Measurements from ENCODE around the gene HAUS8. TPM values are rescaled to one million over a fixed set of nuclear protein-coding genes. Genes with fewer than 3 reads are reported as not detected.

The HAUS8 gene
- total RNA-seq, 1 experiment from 2014 or later, result 19.1 TPM

GRCh38 chr19:17023805-17024204 lies 51.4 kb downstream of the HAUS8 start:
- Histone ChIP-seq H2AFZ (ENCODE audit: low read length) (no peak overlapping the region), H3K27ac (ENCODE audit: low read length) (no peak overlapping the region), H3K9me3 (ENCODE audit: low read length) (no peaks in the 10 kb centered on the region), H3F3A (ENCODE audit: low read length, unreplicated experiment) (no peaks in the 10 kb centered on the region), H3K4me3 (ENCODE audit: low read length) (no peak overlapping the region), H3K27me3 (ENCODE audit: low read length) (peaks cover 10% of the 10 kb centered on the region), H3K9ac (ENCODE audit: low read length) (no peak overlapping the region), H3K4me2 (ENCODE audit: low read length) (no peak overlapping the region), H3K79me2 (ENCODE audit: low read length) (no peaks in the 10 kb centered on the region), H3K36me3 (ENCODE audit: low read depth, low read length) (no peaks in the 10 kb centered on the region), H3K9me2 (replicated peaks; ENCODE audit: low read length) (no peaks in the 10 kb centered on the region), H4K20me1 (ENCODE audit: low read length) (no peaks in the 10 kb centered on the region), H3K4me1 (ENCODE audit: insufficient read depth, low read length) (peaks cover 21% of the 10 kb centered on the region)
- CTCF ChIA-PET, result no interaction called here
- TF ChIP-seq CTCF (conservative IDR thresholded peaks at IDR 0.05; ENCODE audit: low read depth, low read length), result no peak
- no peak for TF ChIP-seq EZH2 (IDR thresholded peaks at IDR 0.05; ENCODE audit: low read length, unreplicated experiment)
- TF ChIP-seq EZH2phosphoT487 (IDR thresholded peaks at IDR 0.05; ENCODE audit: borderline replicate concordance, low read length), result no peak
- ATAC-seq (no peak), DNase-seq (no peak)
- intact Hi-C loops (cut with micrococcal nuclease), result no loop called here
- POLR2A ChIA-PET (ENCODE audit: unreplicated experiment), result no interaction called here
- no TSS peak for BruUV-seq (replicated peaks)

DNA sequence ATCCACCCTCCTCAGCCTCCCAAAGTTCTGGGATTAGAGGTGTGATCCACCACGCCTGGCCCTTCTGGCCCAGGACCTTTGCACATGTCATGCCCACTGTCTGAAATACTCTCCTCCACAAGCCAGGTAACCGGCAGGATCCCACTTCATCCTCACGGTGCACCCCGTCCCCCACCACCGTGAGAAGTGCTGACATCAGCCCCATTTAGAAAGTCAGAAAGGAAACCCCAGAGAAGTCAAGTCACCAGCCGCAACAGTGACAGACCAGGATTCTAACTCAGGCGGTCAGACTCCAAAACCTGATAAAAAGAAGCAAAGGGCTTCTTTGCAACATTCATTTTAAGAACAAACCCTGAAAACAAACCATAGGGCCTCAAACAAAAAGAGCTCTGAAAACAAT lies 52.5 kb downstream of the HAUS8 start:
- CTCF ChIA-PET, result no interaction called here
- H3K9me3 ChIP-seq (ENCODE audit: low read length), result no peaks in the 10 kb centered on the region
- intact Hi-C loops (cut with micrococcal nuclease), result no loop called here
- ATAC-seq (no peak), DNase-seq (no peak)
- H3K4me1 ChIP-seq (ENCODE audit: insufficient read depth, low read length), result peaks cover 21% of the 10 kb centered on the region
- H3K79me2 ChIP-seq (ENCODE audit: low read length), result no peaks in the 10 kb centered on the region
- POLR2A ChIA-PET (ENCODE audit: unreplicated experiment), result no interaction called here
- H2AFZ ChIP-seq (ENCODE audit: low read length), result no peak overlapping the region
- no peaks in the 10 kb centered on the region for H3K9me2 ChIP-seq (replicated peaks; ENCODE audit: low read length)
- H3K27me3 ChIP-seq (ENCODE audit: low read length), result peaks cover 10% of the 10 kb centered on the region; the same call in 1 of the 2 replicates
- no TSS peak for BruUV-seq (replicated peaks)
- H3K27ac ChIP-seq (ENCODE audit: low read length), result no peak overlapping the region
- H3K4me3 ChIP-seq (ENCODE audit: low read length), result no peak overlapping the region
- H4K20me1 ChIP-seq (ENCODE audit: low read length), result no peaks in the 10 kb centered on the region
- peak overlapping the region; percentile 20; the same call in 1 of the 2 replicates for H3K4me2 ChIP-seq (ENCODE audit: low read length)
- H3K9ac ChIP-seq (ENCODE audit: low read length), result no peak overlapping the region
- H3K36me3 ChIP-seq (ENCODE audit: low read depth, low read length), result no peaks in the 10 kb centered on the region
- TF ChIP-seq CTCF (conservative IDR thresholded peaks at IDR 0.05; ENCODE audit: low read depth, low read length), result no peak
- TF ChIP-seq EZH2 (IDR thresholded peaks at IDR 0.05; ENCODE audit: low read length, unreplicated experiment), result no peak
- TF ChIP-seq EZH2phosphoT487 (IDR thresholded peaks at IDR 0.05; ENCODE audit: borderline replicate concordance, low read length), result no peak
- H3F3A ChIP-seq (ENCODE audit: low read length, unreplicated experiment), result no peaks in the 10 kb centered on the region

DNA sequence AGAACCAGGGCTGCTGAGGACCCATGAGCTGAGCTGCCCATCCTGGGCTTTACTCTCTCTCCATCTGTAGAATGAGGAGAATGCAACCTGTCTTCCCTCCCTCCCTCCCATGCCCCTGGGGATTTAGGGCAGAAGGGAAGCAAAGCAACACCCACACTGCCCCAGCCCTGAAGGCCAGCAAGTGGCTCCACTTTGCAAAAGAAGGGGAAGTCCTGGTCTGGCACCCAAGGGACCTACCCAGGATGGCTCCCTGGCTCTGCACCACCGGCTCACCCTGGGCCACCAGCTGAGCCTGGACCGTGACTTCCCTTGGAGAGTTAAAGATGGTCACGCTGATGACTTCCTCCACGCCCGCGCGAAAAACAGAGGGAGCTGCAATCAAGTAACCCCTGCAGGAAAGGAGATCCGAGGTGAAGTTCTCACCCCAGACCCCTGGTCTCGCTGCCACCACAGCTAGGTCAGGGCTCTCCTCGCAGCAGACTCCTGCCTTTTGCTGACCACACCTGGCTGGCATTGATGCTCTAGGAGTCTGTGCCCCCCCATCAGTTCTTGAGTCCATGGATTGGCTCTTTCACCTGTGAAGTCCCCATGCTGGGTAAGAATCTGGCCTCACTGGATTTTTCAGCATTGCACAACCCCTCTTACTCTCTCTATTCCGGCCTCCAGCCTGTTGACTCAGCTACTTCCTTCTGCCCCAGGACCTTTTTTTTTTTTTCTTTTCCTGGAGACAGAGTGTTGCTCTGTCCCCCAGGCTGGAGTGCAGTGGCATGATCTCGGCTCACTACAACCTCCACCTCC lies 53.3 kb downstream of the HAUS8 start:
- ChIA-PET POLR2A (ENCODE audit: unreplicated experiment) (no interaction called here), CTCF (interaction anchor here (0.6 kb wide), 1 partner anchor 825 kb away, joined by 5 read pairs; no protein-coding TSS in a partner anchor)
- no TSS peak for BruUV-seq (replicated peaks)
- H3K36me3 ChIP-seq (ENCODE audit: low read depth, low read length), result no peaks in the 10 kb centered on the region
- ATAC-seq (no peak), DNase-seq (peak; percentile 88)
- 0 out of 2 replicates have a peak overlapping the region, but pooled peaks have one; percentile 1 for H2AFZ ChIP-seq (ENCODE audit: low read length)
- 0 out of 2 replicates have a peak overlapping the region, but pooled peaks have one; percentile 18 for H3K27ac ChIP-seq (ENCODE audit: low read length)
- no peak overlapping the region for H3K4me3 ChIP-seq (ENCODE audit: low read length)
- peak overlapping the region; percentile 20; the same call in 1 of the 2 replicates for H3K4me2 ChIP-seq (ENCODE audit: low read length)
- peaks cover 21% of the 10 kb centered on the region for H3K4me1 ChIP-seq (ENCODE audit: insufficient read depth, low read length)
- peaks cover 10% of the 10 kb centered on the region; the same call in 1 of the 2 replicates for H3K27me3 ChIP-seq (ENCODE audit: low read length)
- no peaks in the 10 kb centered on the region for H3K9me3 ChIP-seq (ENCODE audit: low read length)
- no peaks in the 10 kb centered on the region for H3F3A ChIP-seq (ENCODE audit: low read length, unreplicated experiment)
- no peaks in the 10 kb centered on the region for H4K20me1 ChIP-seq (ENCODE audit: low read length)
- no peak for TF ChIP-seq EZH2phosphoT487 (IDR thresholded peaks at IDR 0.05; ENCODE audit: borderline replicate concordance, low read length)
- TF ChIP-seq EZH2 (IDR thresholded peaks at IDR 0.05; ENCODE audit: low read length, unreplicated experiment), result no peak
- no peak for TF ChIP-seq CTCF (conservative IDR thresholded peaks at IDR 0.05; ENCODE audit: low read depth, low read length)
- H3K9me2 ChIP-seq (replicated peaks; ENCODE audit: low read length), result no peaks in the 10 kb centered on the region
- intact Hi-C loops (cut with micrococcal nuclease), result no loop called here
- H3K9ac ChIP-seq (ENCODE audit: low read length), result no peak overlapping the region
- H3K79me2 ChIP-seq (ENCODE audit: low read length), result no peaks in the 10 kb centered on the region

Data from PC-3 (cell line).